ENCODE measurements around the gene MYLK. TPM values are rescaled to one million over a fixed set of nuclear protein-coding genes. Genes with fewer than 3 reads are reported as not detected.

Gene MYLK
- total RNA-seq, 1 donor from 2014 or later = 24.3 TPM

DNA sequence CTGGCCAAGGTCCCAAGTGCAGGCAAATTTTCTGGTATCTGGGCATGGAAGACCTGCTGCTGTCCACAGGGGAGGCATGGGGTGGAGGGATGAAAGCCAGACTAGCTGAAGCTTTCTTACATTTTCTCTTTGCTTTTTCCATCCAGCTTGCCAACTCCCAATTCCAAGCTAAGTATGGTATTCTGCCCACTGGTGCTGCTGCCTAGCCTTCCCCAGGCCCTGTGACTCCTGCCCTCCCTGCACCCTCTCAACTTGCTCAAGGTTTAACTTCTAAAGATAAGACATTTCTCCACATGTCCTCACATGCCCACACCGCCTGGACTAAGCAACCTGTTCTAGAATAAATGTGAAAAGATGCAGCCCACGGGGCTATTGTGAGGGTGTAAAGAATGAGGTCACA is 239.8 kb downstream of the MYLK start:
- Mint-ChIP-seq H3K27ac (ENCODE audit: unreplicated experiment) (no peak overlapping the region), H3K4me1 (ENCODE audit: unreplicated experiment) (peaks cover 33% of the 10 kb centered on the region), H3K36me3 (ENCODE audit: unreplicated experiment) (peaks cover 6% of the 10 kb centered on the region), H3K9me3 (ENCODE audit: unreplicated experiment) (no peaks in the 10 kb centered on the region), H3K27me3 (ENCODE audit: unreplicated experiment) (no peaks in the 10 kb centered on the region), H3K4me3 (ENCODE audit: unreplicated experiment) (no peak overlapping the region)
- TF ChIP-seq, protein P1, sequence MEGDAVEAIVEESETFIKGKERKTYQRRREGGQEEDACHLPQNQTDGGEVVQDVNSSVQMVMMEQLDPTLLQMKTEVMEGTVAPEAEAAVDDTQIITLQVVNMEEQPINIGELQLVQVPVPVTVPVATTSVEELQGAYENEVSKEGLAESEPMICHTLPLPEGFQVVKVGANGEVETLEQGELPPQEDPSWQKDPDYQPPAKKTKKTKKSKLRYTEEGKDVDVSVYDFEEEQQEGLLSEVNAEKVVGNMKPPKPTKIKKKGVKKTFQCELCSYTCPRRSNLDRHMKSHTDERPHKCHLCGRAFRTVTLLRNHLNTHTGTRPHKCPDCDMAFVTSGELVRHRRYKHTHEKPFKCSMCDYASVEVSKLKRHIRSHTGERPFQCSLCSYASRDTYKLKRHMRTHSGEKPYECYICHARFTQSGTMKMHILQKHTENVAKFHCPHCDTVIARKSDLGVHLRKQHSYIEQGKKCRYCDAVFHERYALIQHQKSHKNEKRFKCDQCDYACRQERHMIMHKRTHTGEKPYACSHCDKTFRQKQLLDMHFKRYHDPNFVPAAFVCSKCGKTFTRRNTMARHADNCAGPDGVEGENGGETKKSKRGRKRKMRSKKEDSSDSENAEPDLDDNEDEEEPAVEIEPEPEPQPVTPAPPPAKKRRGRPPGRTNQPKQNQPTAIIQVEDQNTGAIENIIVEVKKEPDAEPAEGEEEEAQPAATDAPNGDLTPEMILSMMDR (IDR thresholded peaks at IDR 0.05) = no peak
- no peak for DNase-seq (ENCODE audit: extremely low spot score, unreplicated experiment)

- Mint-ChIP-seq H3K27me3 (ENCODE audit: unreplicated experiment) (no peaks in the 10 kb centered on the region), H3K27ac (ENCODE audit: unreplicated experiment) (no peak overlapping the region), H3K4me1 (ENCODE audit: unreplicated experiment) (peaks cover 40% of the 10 kb centered on the region), H3K36me3 (ENCODE audit: unreplicated experiment) (peaks cover 5% of the 10 kb centered on the region), H3K9me3 (ENCODE audit: unreplicated experiment) (no peaks in the 10 kb centered on the region), H3K4me3 (ENCODE audit: unreplicated experiment) (no peak overlapping the region)
- TF ChIP-seq, protein P1 (IDR thresholded peaks at IDR 0.05) = no peak
- DNase-seq (ENCODE audit: extremely low spot score, unreplicated experiment) = no peak
These were observed 241.2 kb downstream of the MYLK start for GRCh38 chr3:123642957-123643330.

GRCh38 chr3:123642182-123642956 is 241.8 kb downstream of the MYLK start:
- no peak for DNase-seq (ENCODE audit: extremely low spot score, unreplicated experiment)
- peak overlapping the region; percentile 35 for H3K4me3 Mint-ChIP-seq (ENCODE audit: unreplicated experiment)
- H3K36me3 Mint-ChIP-seq (ENCODE audit: unreplicated experiment) = peaks cover 3% of the 10 kb centered on the region
- no peaks in the 10 kb centered on the region for H3K9me3 Mint-ChIP-seq (ENCODE audit: unreplicated experiment)
- H3K27ac Mint-ChIP-seq (ENCODE audit: unreplicated experiment) = peak overlapping the region; percentile 90
- TF ChIP-seq, protein P1 (IDR thresholded peaks at IDR 0.05) = peak; percentile 81
- no peaks in the 10 kb centered on the region for H3K27me3 Mint-ChIP-seq (ENCODE audit: unreplicated experiment)
- H3K4me1 Mint-ChIP-seq (ENCODE audit: unreplicated experiment) = peaks cover 40% of the 10 kb centered on the region

DNA sequence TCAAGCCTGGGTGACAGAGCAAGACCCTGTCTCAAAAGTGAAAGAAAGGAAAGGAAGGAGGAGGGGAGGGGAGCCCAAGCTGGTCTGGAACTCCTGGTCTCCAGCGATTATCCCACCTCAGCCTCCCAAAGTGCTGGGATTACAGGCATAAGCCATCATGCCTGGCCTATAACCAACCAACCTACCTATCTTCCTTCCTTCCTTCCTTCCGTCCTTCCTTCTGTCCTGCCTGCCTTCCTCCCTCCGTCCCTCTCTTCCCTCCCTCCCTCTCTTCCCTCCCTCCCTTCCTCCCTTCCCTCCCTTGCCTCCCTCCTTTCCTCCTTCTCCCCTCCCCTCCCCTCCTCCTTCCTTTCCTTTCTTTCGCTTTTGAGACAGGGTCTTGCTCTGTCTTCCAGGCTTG is 242.6 kb downstream of the MYLK start:
- Mint-ChIP-seq H3K4me1 (ENCODE audit: unreplicated experiment) (peaks cover 45% of the 10 kb centered on the region), H3K27me3 (ENCODE audit: unreplicated experiment) (no peaks in the 10 kb centered on the region), H3K4me3 (ENCODE audit: unreplicated experiment) (peak overlapping the region; percentile 19), H3K36me3 (ENCODE audit: unreplicated experiment) (peaks cover 3% of the 10 kb centered on the region), H3K9me3 (ENCODE audit: unreplicated experiment) (no peaks in the 10 kb centered on the region), H3K27ac (ENCODE audit: unreplicated experiment) (peak overlapping the region; percentile 90)
- TF ChIP-seq, protein P1 (IDR thresholded peaks at IDR 0.05) = no peak
- DNase-seq (ENCODE audit: extremely low spot score, unreplicated experiment) = no peak

- Mint-ChIP-seq H3K36me3 (ENCODE audit: unreplicated experiment) (peaks cover 3% of the 10 kb centered on the region), H3K4me3 (ENCODE audit: unreplicated experiment) (peak overlapping the region; percentile 19), H3K4me1 (ENCODE audit: unreplicated experiment) (peaks cover 51% of the 10 kb centered on the region), H3K27ac (ENCODE audit: unreplicated experiment) (peak overlapping the region; percentile 90), H3K27me3 (ENCODE audit: unreplicated experiment) (no peaks in the 10 kb centered on the region), H3K9me3 (ENCODE audit: unreplicated experiment) (no peaks in the 10 kb centered on the region)
- no peak for DNase-seq (ENCODE audit: extremely low spot score, unreplicated experiment)
- TF ChIP-seq, protein P1 (IDR thresholded peaks at IDR 0.05) = no peak
These were observed 243.2 kb downstream of the MYLK start for GRCh38 chr3:123640740-123641462.
